Measurements from ENCODE around the gene SLC20A1.

The SLC20A1 gene

DNA sequence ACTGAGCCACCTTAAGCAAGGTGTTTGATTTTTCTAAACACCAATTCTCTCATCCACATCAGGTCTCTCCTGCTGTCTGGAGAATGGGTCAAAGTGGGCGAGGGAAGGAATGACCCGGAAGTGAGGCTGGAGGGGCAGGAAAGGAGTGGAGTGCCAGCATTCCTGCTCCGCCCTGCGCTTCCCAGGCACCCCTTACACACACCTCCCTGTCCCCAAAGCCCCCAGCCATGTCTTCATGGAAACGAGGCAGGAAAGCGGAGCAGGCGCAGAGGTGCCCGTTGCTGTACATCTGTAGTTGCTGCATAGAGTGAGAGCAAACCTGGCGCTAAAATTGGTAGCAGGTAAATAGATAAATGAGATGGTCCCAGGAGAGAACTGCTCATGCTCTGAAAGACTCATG lies 47.9 kb downstream of the SLC20A1 start:
- DNase-seq = no peak
- no peak overlapping the region for H3K27ac ChIP-seq (ENCODE audit: low read length)
- H2AFZ ChIP-seq (ENCODE audit: low read length) = no peak overlapping the region

DNA sequence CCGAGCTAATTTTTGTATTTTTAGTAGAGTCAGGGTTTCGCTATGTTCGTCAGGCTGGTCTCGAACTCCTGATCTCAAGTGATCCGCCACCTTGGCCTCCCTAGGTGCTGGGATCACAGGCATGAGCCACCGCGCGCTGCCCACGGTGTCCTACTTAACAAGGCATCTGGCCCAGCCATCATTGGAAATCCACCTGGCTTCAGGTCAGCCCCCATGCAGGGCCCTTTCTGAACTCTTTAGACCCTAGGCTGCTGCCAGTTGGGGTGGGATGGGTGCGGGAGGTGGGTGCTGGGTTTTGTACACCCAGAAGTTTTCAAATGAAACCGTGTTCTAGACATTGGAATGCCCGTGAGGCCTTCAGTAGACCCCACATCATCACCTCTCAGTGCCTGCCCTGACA lies 48.4 kb downstream of the SLC20A1 start:
- H3K27me3 ChIP-seq (replicated peaks; ENCODE audit: insufficient read depth, low read length) = no peaks in the 10 kb centered on the region
- H3K4me2 ChIP-seq (ENCODE audit: low read depth, low read length) = no peak overlapping the region
- no peak overlapping the region for H3K9ac ChIP-seq (ENCODE audit: low read length)
- peaks cover 24% of the 10 kb centered on the region for H3K4me1 ChIP-seq (ENCODE audit: low read length)
- H3K79me2 ChIP-seq (ENCODE audit: low read length) = no peaks in the 10 kb centered on the region
- DNase-seq = no peak
- no peaks in the 10 kb centered on the region for H3K36me3 ChIP-seq (replicated peaks; ENCODE audit: insufficient read depth, low read length)
- TF ChIP-seq EZH2phosphoT487 (IDR thresholded peaks at IDR 0.05; ENCODE audit: low read length) (no peak), EZH2 (optimal IDR thresholded peaks at IDR 0.05; ENCODE audit: low read depth, low read length) (no peak)
- TF ChIP-seq, protein P1, sequence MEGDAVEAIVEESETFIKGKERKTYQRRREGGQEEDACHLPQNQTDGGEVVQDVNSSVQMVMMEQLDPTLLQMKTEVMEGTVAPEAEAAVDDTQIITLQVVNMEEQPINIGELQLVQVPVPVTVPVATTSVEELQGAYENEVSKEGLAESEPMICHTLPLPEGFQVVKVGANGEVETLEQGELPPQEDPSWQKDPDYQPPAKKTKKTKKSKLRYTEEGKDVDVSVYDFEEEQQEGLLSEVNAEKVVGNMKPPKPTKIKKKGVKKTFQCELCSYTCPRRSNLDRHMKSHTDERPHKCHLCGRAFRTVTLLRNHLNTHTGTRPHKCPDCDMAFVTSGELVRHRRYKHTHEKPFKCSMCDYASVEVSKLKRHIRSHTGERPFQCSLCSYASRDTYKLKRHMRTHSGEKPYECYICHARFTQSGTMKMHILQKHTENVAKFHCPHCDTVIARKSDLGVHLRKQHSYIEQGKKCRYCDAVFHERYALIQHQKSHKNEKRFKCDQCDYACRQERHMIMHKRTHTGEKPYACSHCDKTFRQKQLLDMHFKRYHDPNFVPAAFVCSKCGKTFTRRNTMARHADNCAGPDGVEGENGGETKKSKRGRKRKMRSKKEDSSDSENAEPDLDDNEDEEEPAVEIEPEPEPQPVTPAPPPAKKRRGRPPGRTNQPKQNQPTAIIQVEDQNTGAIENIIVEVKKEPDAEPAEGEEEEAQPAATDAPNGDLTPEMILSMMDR (IDR thresholded peaks at IDR 0.05; ENCODE audit: low read length) = no peak
- no peak overlapping the region for H2AFZ ChIP-seq (ENCODE audit: low read length)
- peaks cover 16% of the 10 kb centered on the region for H3F3A ChIP-seq (ENCODE audit: insufficient read depth, low read length)
- no peaks in the 10 kb centered on the region for H3K9me2 ChIP-seq (replicated peaks; ENCODE audit: insufficient read depth, low read length)
- no peak overlapping the region for H3K4me3 ChIP-seq (ENCODE audit: low read length)
- H4K20me1 ChIP-seq (ENCODE audit: insufficient read depth, low read length) = no peaks in the 10 kb centered on the region
- H3K9me3 ChIP-seq (replicated peaks; ENCODE audit: insufficient read depth, low read length) = no peaks in the 10 kb centered on the region
- no peak overlapping the region for H3K27ac ChIP-seq (ENCODE audit: low read length)

More for the DNA sequence above, 47.9 kb downstream of the SLC20A1 start:
- H3K79me2 ChIP-seq (ENCODE audit: low read length) = no peaks in the 10 kb centered on the region
- no peak overlapping the region for H3K4me2 ChIP-seq (ENCODE audit: low read depth, low read length)
- no peak overlapping the region for H3K4me3 ChIP-seq (ENCODE audit: low read length)
- no peaks in the 10 kb centered on the region for H3K36me3 ChIP-seq (replicated peaks; ENCODE audit: insufficient read depth, low read length)
- H3K27me3 ChIP-seq (replicated peaks; ENCODE audit: insufficient read depth, low read length) = no peaks in the 10 kb centered on the region
- H3K9me3 ChIP-seq (replicated peaks; ENCODE audit: insufficient read depth, low read length) = no peaks in the 10 kb centered on the region
- peaks cover 24% of the 10 kb centered on the region for H3K4me1 ChIP-seq (ENCODE audit: low read length)
- TF ChIP-seq EZH2 (optimal IDR thresholded peaks at IDR 0.05; ENCODE audit: low read depth, low read length) (no peak), EZH2phosphoT487 (IDR thresholded peaks at IDR 0.05; ENCODE audit: low read length) (no peak)
- TF ChIP-seq, protein P1 (IDR thresholded peaks at IDR 0.05; ENCODE audit: low read length) = no peak
- H4K20me1 ChIP-seq (ENCODE audit: insufficient read depth, low read length) = no peaks in the 10 kb centered on the region
- peaks cover 16% of the 10 kb centered on the region for H3F3A ChIP-seq (ENCODE audit: insufficient read depth, low read length)
- no peaks in the 10 kb centered on the region for H3K9me2 ChIP-seq (replicated peaks; ENCODE audit: insufficient read depth, low read length)
- H3K9ac ChIP-seq (ENCODE audit: low read length) = no peak overlapping the region

DNA sequence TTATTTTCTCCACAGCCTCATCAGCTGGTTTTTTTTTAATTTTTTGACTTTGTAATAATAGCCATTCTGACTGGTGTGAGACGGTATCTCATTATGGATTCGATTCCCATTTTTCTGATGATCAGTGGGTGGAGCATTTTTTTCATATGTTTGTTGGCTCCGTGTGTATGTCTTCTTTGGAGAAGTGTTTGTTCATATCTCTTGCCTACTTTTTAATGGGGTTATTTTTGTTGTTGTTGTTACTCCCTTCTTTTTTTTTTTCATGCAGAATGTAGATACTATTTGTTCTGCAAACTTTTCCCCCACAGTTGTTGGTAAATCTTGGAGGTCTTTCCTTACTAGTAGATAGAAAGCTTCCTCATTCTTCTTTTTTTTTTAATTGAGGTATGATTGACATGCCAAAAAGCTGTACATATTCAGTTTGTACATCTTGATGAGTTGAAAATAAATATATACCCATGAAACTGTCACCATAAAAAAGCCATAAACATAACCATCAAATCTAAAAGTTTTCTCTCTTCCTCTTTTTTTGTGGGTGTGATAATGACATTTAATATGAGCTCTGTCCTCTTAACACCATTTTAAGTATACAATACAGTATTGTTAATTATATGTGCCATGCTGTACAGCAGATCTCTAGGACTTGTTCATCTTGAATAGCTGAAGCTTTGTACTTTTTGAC lies 53.2 kb downstream of the SLC20A1 start:
- no peaks in the 10 kb centered on the region for H3F3A ChIP-seq (ENCODE audit: insufficient read depth, low read length)
- H3K9me2 ChIP-seq (replicated peaks; ENCODE audit: insufficient read depth, low read length) = no peaks in the 10 kb centered on the region
- no peaks in the 10 kb centered on the region for H3K36me3 ChIP-seq (replicated peaks; ENCODE audit: insufficient read depth, low read length)
- H3K27ac ChIP-seq (ENCODE audit: low read length) = no peak overlapping the region
- no peak overlapping the region for H3K4me3 ChIP-seq (ENCODE audit: low read length)
- no peaks in the 10 kb centered on the region for H4K20me1 ChIP-seq (ENCODE audit: insufficient read depth, low read length)
- no peaks in the 10 kb centered on the region for H3K79me2 ChIP-seq (ENCODE audit: low read length)
- no peaks in the 10 kb centered on the region for H3K9me3 ChIP-seq (replicated peaks; ENCODE audit: insufficient read depth, low read length)
- H3K4me2 ChIP-seq (ENCODE audit: low read depth, low read length) = no peak overlapping the region
- TF ChIP-seq EZH2phosphoT487 (IDR thresholded peaks at IDR 0.05; ENCODE audit: low read length) (no peak), EZH2 (optimal IDR thresholded peaks at IDR 0.05; ENCODE audit: low read depth, low read length) (no peak)
- TF ChIP-seq, protein P1 (IDR thresholded peaks at IDR 0.05; ENCODE audit: low read length) = no peak
- no peak for DNase-seq
- H2AFZ ChIP-seq (ENCODE audit: low read length) = no peak overlapping the region
- H3K9ac ChIP-seq (ENCODE audit: low read length) = no peak overlapping the region
- H3K27me3 ChIP-seq (replicated peaks; ENCODE audit: insufficient read depth, low read length) = no peaks in the 10 kb centered on the region
- no peaks in the 10 kb centered on the region for H3K4me1 ChIP-seq (ENCODE audit: low read length)
